Neutrophil (primary cell): Measurements from ENCODE around the gene CPED1.

ENCODE experiments used
- H3K27ac ChIP-seq: fragments of 200-600 bp; sonication (generic); 2 replicates; pipeline ENCODE4 v1.5.1; 2016; ENCODE audit warnings: mild to moderate bottlenecking, moderate library complexity
- H3K27me3 ChIP-seq: fragments of 200-600 bp; sonication (generic); 2 replicates; pipeline ENCODE4 v1.6.0; 2016; ENCODE audit warnings: mild to moderate bottlenecking
- H3K36me3 ChIP-seq: fragments of 200-600 bp; sonication (generic); 2 replicates; pipeline ENCODE4 v1.5.1; 2017
- H3K4me1 ChIP-seq, 2 experiments: fragments of 200-600 bp in 1 of 2; sonication (generic) in 1 of 2; 1 replicate in 1 of 2; 2 replicates in 1 of 2; pipeline versions ENCODE4 v1.5.1 to v1.6.1; 2013 to 2016; ENCODE audit warnings: low read depth in 1 of 2, low read length in 1 of 2, mild to moderate bottlenecking in 1 of 2, moderate library complexity in 1 of 2; ENCODE audit not compliant: control insufficient read depth in 1 of 2, insufficient read depth in 1 of 2
- H3K4me3 ChIP-seq, 2 experiments: fragments of 200-600 bp in 1 of 2; sonication (generic) in 1 of 2; 1 replicate in 1 of 2; 2 replicates in 1 of 2; pipeline ENCODE4 v1.5.1; 2013 to 2016; ENCODE audit warnings: low read depth in 1 of 2, low read length in 1 of 2, mild to moderate bottlenecking in 1 of 2, moderate library complexity in 1 of 2
- H3K9me3 ChIP-seq: fragments of 200-600 bp; sonication (generic); 2 replicates; pipeline ENCODE4 v1.5.1; 2016
- CTCF ChIP-seq: fragments of 200-600 bp; sonication (generic); IDR thresholded peaks from 2 replicates; pipeline ENCODE4 v1.5.1; 2016; ENCODE audit warnings: antibody characterized with exemption

The CPED1 gene

GRCh38 chr7:121262969-121263368 is 274.5 kb downstream of the CPED1 start:
- H3K4me3 ChIP-seq, result no peak overlapping the region
- no peaks in the 10 kb centered on the region for H3K27me3 ChIP-seq
- H3K36me3 ChIP-seq, result no peaks in the 10 kb centered on the region
- TF ChIP-seq CTCF, result no peak
- no peaks in the 10 kb centered on the region for H3K4me1 ChIP-seq
- no peak overlapping the region for H3K27ac ChIP-seq
- H3K9me3 ChIP-seq, result no peaks in the 10 kb centered on the region

GRCh38 chr7:121266307-121266894 is 277.9 kb downstream of the CPED1 start:
- Histone ChIP-seq H3K9me3 (no peaks in the 10 kb centered on the region), H3K36me3 (no peaks in the 10 kb centered on the region), H3K4me3 (no peak overlapping the region), H3K27ac (no peak overlapping the region), H3K4me1 (no peaks in the 10 kb centered on the region), H3K27me3 (no peaks in the 10 kb centered on the region)
- no peak for TF ChIP-seq CTCF

- TF ChIP-seq CTCF, result no peak
- no peak overlapping the region for H3K27ac ChIP-seq
- no peaks in the 10 kb centered on the region for H3K4me1 ChIP-seq
- H3K4me3 ChIP-seq, result no peak overlapping the region
- no peaks in the 10 kb centered on the region for H3K9me3 ChIP-seq
- no peaks in the 10 kb centered on the region for H3K27me3 ChIP-seq
- H3K36me3 ChIP-seq, result no peaks in the 10 kb centered on the region
These were observed 279.1 kb downstream of the CPED1 start for GRCh38 chr7:121267612-121268011.

GRCh38 chr7:121269798-121270197 is 281.3 kb downstream of the CPED1 start:
- Histone ChIP-seq H3K36me3 (no peaks in the 10 kb centered on the region), H3K4me3 (no peak overlapping the region)

GRCh38 chr7:121271098-121271497 is 282.6 kb downstream of the CPED1 start:
- Histone ChIP-seq H3K9me3 (no peaks in the 10 kb centered on the region), H3K4me3 (no peak overlapping the region), H3K4me1 (no peaks in the 10 kb centered on the region), H3K36me3 (no peaks in the 10 kb centered on the region), H3K27ac (no peak overlapping the region), H3K27me3 (no peaks in the 10 kb centered on the region)
- TF ChIP-seq CTCF, result no peak

More at GRCh38 chr7:121269798-121270197, 281.3 kb downstream of the CPED1 start:
- Histone ChIP-seq H3K4me1 (no peaks in the 10 kb centered on the region), H3K27ac (no peak overlapping the region), H3K9me3 (no peaks in the 10 kb centered on the region), H3K27me3 (no peaks in the 10 kb centered on the region)
- no peak for TF ChIP-seq CTCF

GRCh38 chr7:121271916-121272315 is 283.4 kb downstream of the CPED1 start:
- TF ChIP-seq CTCF, result no peak
- H3K27me3 ChIP-seq, result no peaks in the 10 kb centered on the region
- H3K4me1 ChIP-seq, result no peaks in the 10 kb centered on the region
- H3K36me3 ChIP-seq, result no peaks in the 10 kb centered on the region
- no peak overlapping the region for H3K4me3 ChIP-seq
- H3K27ac ChIP-seq, result no peak overlapping the region
- H3K9me3 ChIP-seq, result no peaks in the 10 kb centered on the region
